Neural crest cell (in vitro differentiated cells): ENCODE measurements around the gene KCNJ10. TPM values are rescaled to one million over a fixed set of nuclear protein-coding genes. Genes with fewer than 3 reads are reported as not detected.
A peak's percentile ranks its signal among the peaks of the same experiment; 100 is the strongest.

ENCODE experiments used
- DNase-seq: peaks from one replicate; pipeline ENCODE4 v3.0.0; 2021; ENCODE audit warnings: low read depth, mixed read lengths, low spot score
- H3K27ac Mint-ChIP-seq: one replicate; pipeline ENCODE4 v1.8.0; 2021; ENCODE audit warnings: mild to moderate bottlenecking, mixed read lengths; ENCODE audit not compliant: unreplicated experiment
- H3K27me3 Mint-ChIP-seq: 2 replicates; pipeline ENCODE4 v1.8.0; 2021; ENCODE audit warnings: low read depth, mild to moderate bottlenecking, mixed read lengths
- H3K36me3 Mint-ChIP-seq: 2 replicates; pipeline ENCODE4 v1.8.0; 2021; ENCODE audit warnings: low read depth, mild to moderate bottlenecking, mixed read lengths
- H3K4me1 Mint-ChIP-seq: 2 replicates; pipeline ENCODE4 v1.8.0; 2021; ENCODE audit warnings: mixed read lengths
- H3K4me3 Mint-ChIP-seq: one replicate; pipeline ENCODE4 v1.8.0; 2021; ENCODE audit warnings: mild to moderate bottlenecking, mixed read lengths
- H3K9me3 Mint-ChIP-seq: 2 replicates; pipeline ENCODE4 v1.8.0; 2021; ENCODE audit warnings: mixed read lengths
- CTCF ChIP-seq: fragments of 200-600 bp; sonication (generic); conservative IDR thresholded peaks from 2 replicates; pipeline ENCODE4 v1.5.0; 2021; ENCODE audit warnings: antibody characterized with exemption, mild to moderate bottlenecking
- total RNA-seq: library from RNA; stranded (reverse); gene quantifications from 2 replicates; pipeline ENCODE4 v1.2.1, GENCODE V29; 2021

KCNJ10 gene
- total RNA-seq, 1 donor from 2014 or later: 0.47 TPM

GRCh38 chr1:160108888-160109662 is 39.1 kb upstream of the KCNJ10 start:
- H3K9me3 Mint-ChIP-seq: no peaks in the 10 kb centered on the region
- H3K4me3 Mint-ChIP-seq: peak overlapping the region; percentile 85
- no peaks in the 10 kb centered on the region for H3K36me3 Mint-ChIP-seq
- peak; percentile 57 for DNase-seq
- H3K27ac Mint-ChIP-seq: peak overlapping the region; percentile 97
- H3K4me1 Mint-ChIP-seq: peaks cover 77% of the 10 kb centered on the region
- H3K27me3 Mint-ChIP-seq: no peaks in the 10 kb centered on the region
- peak; percentile 64 for TF ChIP-seq CTCF

- no peak for TF ChIP-seq CTCF
- H3K27me3 Mint-ChIP-seq: no peaks in the 10 kb centered on the region
- H3K9me3 Mint-ChIP-seq: no peaks in the 10 kb centered on the region
- peak overlapping the region; percentile 65 for H3K27ac Mint-ChIP-seq
- no peaks in the 10 kb centered on the region for H3K36me3 Mint-ChIP-seq
- H3K4me1 Mint-ChIP-seq: peaks cover 77% of the 10 kb centered on the region
- no peak for DNase-seq
- no peak overlapping the region for H3K4me3 Mint-ChIP-seq
Measured at GRCh38 chr1:160107512-160107911, 37.6 kb upstream of the KCNJ10 start.

GRCh38 chr1:160105155-160105554 is 35.2 kb upstream of the KCNJ10 start:
- H3K27me3 Mint-ChIP-seq: no peaks in the 10 kb centered on the region

GRCh38 chr1:160104486-160104885 is 34.5 kb upstream of the KCNJ10 start:
- Mint-ChIP-seq H3K36me3 (no peaks in the 10 kb centered on the region), H3K27me3 (no peaks in the 10 kb centered on the region), H3K4me1 (peaks cover 73% of the 10 kb centered on the region), H3K9me3 (no peaks in the 10 kb centered on the region), H3K27ac (peak overlapping the region; percentile 13), H3K4me3 (peak overlapping the region; percentile 50)
- DNase-seq: no peak
- TF ChIP-seq CTCF: no peak

More at GRCh38 chr1:160105155-160105554, 35.2 kb upstream of the KCNJ10 start:
- no peak for TF ChIP-seq CTCF
- Mint-ChIP-seq H3K4me3 (no peak overlapping the region), H3K36me3 (no peaks in the 10 kb centered on the region), H3K4me1 (peaks cover 79% of the 10 kb centered on the region), H3K27ac (no peak overlapping the region), H3K9me3 (no peaks in the 10 kb centered on the region)
- DNase-seq: no peak

GRCh38 chr1:160103658-160104408 is 33.9 kb upstream of the KCNJ10 start:
- Mint-ChIP-seq H3K4me3 (peak overlapping the region; percentile 9), H3K4me1 (peaks cover 70% of the 10 kb centered on the region)

More at GRCh38 chr1:160103658-160104408, 33.9 kb upstream of the KCNJ10 start:
- H3K9me3 Mint-ChIP-seq: no peaks in the 10 kb centered on the region
- DNase-seq: no peak
- H3K27me3 Mint-ChIP-seq: no peaks in the 10 kb centered on the region
- no peak for TF ChIP-seq CTCF
- H3K27ac Mint-ChIP-seq: peak overlapping the region; percentile 35
- H3K36me3 Mint-ChIP-seq: no peaks in the 10 kb centered on the region
